K562 (cell line): ENCODE measurements around the gene OR9Q1. TPM values are rescaled to one million over a fixed set of nuclear protein-coding genes. Genes with fewer than 3 reads are reported as not detected.
A peak's percentile ranks its signal among the peaks of the same experiment; 100 is the strongest.

Source experiments
- ATAC-seq: fragments of 200-7000 bp; cut with Tn5 transposase; 3 replicates; pipeline ENCODE4 v1.9.1; 2020; ENCODE audit warnings: moderate library complexity
- Bru-seq: library from RNA; stranded (reverse); fragments of 400-500 nt; gene quantifications from one replicate; lab custom pipeline; 2021; lab: Mats Ljungman, UMichigan
- BruChase-seq, 2 experiments: library from RNA; stranded (reverse); fragments of 400-500 nt; gene quantifications; one replicate each; lab custom pipeline; 2021; lab: Mats Ljungman, UMichigan
- BruUV-seq: library from RNA; stranded (reverse); fragments of 400-500 nt; replicated peaks from 2 replicates; lab custom pipeline; 2021; lab: Mats Ljungman, UMichigan
- CTCF ChIA-PET: fragments of 300-600 bp; formaldehyde crosslinking; extraction: SDS; loops from one replicate; lab custom pipeline; 2021; ENCODE audit warnings: low intra/inter-chr PET ratio; lab: Yijun Ruan, JAX
- POLR2A ChIA-PET: fragments of 300-600, 350-650 bp; sonication (Branson Sonifier 250); formaldehyde crosslinking; extraction: SDS; loops from one replicate; lab custom pipeline; 2021; ENCODE audit warnings: antibody characterized with exemption, inconsistent platforms; lab: Yijun Ruan, JAX
- DNase-seq, 4 experiments: peaks; one replicate each; pipeline versions ENCODE4 v3.0.0 to v3.0.0-alpha.2; 2011 to 2018; ENCODE audit warnings: low spot score in 3 of 4, mixed read lengths in 3 of 4; ENCODE audit errors: extremely low read depth in 1 of 4
- FAIRE-seq: peaks from 2 replicates; lab custom pipeline; 2011; peaks lifted over from hg19 to GRCh38; lab: Jason Lieb, UNC
- H2AFZ ChIP-seq: 2 replicates; pipeline ENCODE4 v1.6.0; 2011; ENCODE audit warnings: low read depth, low read length, control low read depth, inconsistent platforms
- H3K27ac ChIP-seq: fragments of 200-600 bp; 3 replicates; pipeline ENCODE4 v1.8.0; 2011; ENCODE audit warnings: low read depth, mild to moderate bottlenecking, control low read depth, inconsistent platforms, low read length, moderate library complexity, mixed read lengths; ENCODE audit errors: extremely low read depth
- H3K27me3 ChIP-seq, 2 experiments: fragments of 300-600 bp in 1 of 2; 2 replicates in 1 of 2; 3 replicates in 1 of 2; pipeline versions ENCODE4 v1.6.0 to v1.8.0; 2011; ENCODE audit warnings: inconsistent platforms in 2 of 2, low read length in 2 of 2, mild to moderate bottlenecking in 1 of 2, mixed read lengths in 1 of 2, moderate library complexity in 1 of 2; ENCODE audit not compliant: control insufficient read depth in 2 of 2, insufficient read depth in 2 of 2
- H3K36me3 ChIP-seq: fragments of 300-600 bp; 3 replicates; pipeline ENCODE4 v1.8.0; 2011; ENCODE audit warnings: mild to moderate bottlenecking, low read length, inconsistent platforms; ENCODE audit not compliant: control insufficient read depth, insufficient read depth
- H3K4me1 ChIP-seq, 2 experiments: fragments of 200-600 bp in 1 of 2; replicated peaks in 1 of 2; 2 replicates in 1 of 2; 3 replicates in 1 of 2; pipeline versions ENCODE4 v1.5.1 to v1.8.0; 2011; ENCODE audit warnings: inconsistent platforms in 2 of 2, low read length in 2 of 2, mild to moderate bottlenecking in 1 of 2, mixed read lengths in 1 of 2, moderate library complexity in 1 of 2; ENCODE audit not compliant: control insufficient read depth in 2 of 2, insufficient read depth in 2 of 2
- H3K4me2 ChIP-seq: 2 replicates; pipeline ENCODE4 v1.6.1; 2011; ENCODE audit warnings: low read length, control low read depth, inconsistent platforms, mixed read lengths; ENCODE audit not compliant: insufficient read depth
- H3K4me3 ChIP-seq: fragments of 200-600 bp; sonication (generic), shearing (Covaris generic); 2 replicates; pipeline ENCODE4 v1.5.1; 2016; ENCODE audit warnings: control low read depth, inconsistent platforms
- H3K79me2 ChIP-seq: fragments of 200-600 bp; 3 replicates; pipeline ENCODE4 v1.8.0; 2011; ENCODE audit warnings: low read length, inconsistent platforms; ENCODE audit not compliant: control insufficient read depth, insufficient read depth
- H3K9ac ChIP-seq, 2 experiments: 2 replicates each; pipeline versions ENCODE4 v1.6.0 to v1.6.1; 2011; ENCODE audit warnings: low read depth in 2 of 2, low read length in 2 of 2, control low read depth in 1 of 2, inconsistent platforms in 1 of 2, mild to moderate bottlenecking in 1 of 2, mixed read lengths in 1 of 2; ENCODE audit not compliant: insufficient read depth in 1 of 2
- H3K9me1 ChIP-seq: one replicate; pipeline ENCODE4 v1.6.0; 2011; ENCODE audit warnings: inconsistent platforms, mild to moderate bottlenecking, low read length, moderate library complexity; ENCODE audit not compliant: control insufficient read depth, insufficient read depth
- H3K9me3 ChIP-seq: replicated peaks from 2 replicates; pipeline ENCODE4 v1.5.1; 2011; ENCODE audit warnings: low read depth, low read length, inconsistent platforms; ENCODE audit not compliant: control insufficient read depth, insufficient read depth
- H4K20me1 ChIP-seq: replicated peaks from 2 replicates; pipeline ENCODE4 v1.6.1; 2011; ENCODE audit warnings: low read length, inconsistent platforms, mixed read lengths; ENCODE audit not compliant: control insufficient read depth, insufficient read depth
- CC2D1A ChIP-seq: fragments of 450-650 bp; IDR thresholded peaks from 2 replicates; pipeline ENCODE4 v1.6.1; 2017; ENCODE audit warnings: mild to moderate bottlenecking
- GATAD2A ChIP-seq: fragments of 450-650 bp; IDR thresholded peaks from 2 replicates; pipeline ENCODE4 v1.6.1; 2017
- KLF10 ChIP-seq: fragments of 250-450 bp; sonication (Bioruptor Pico); IDR thresholded peaks from 2 replicates; pipeline ENCODE4 v1.6.1; 2021; ENCODE audit warnings: matching md5 sums
- MNT ChIP-seq, 2 experiments: fragments of 450-650 bp; conservative IDR thresholded peaks; 2 replicates each; pipeline ENCODE4 v1.6.1; 2017; ENCODE audit warnings: mild to moderate bottlenecking in 2 of 2, moderate library complexity in 2 of 2
- NEUROD1 ChIP-seq: fragments of 150-350 bp; IDR thresholded peaks from 2 replicates; pipeline ENCODE4 v1.6.1; 2014; ENCODE audit warnings: borderline replicate concordance, low read length, low read depth; ENCODE audit not compliant: partially characterized antibody
- NR4A1 ChIP-seq, 2 experiments: fragments of 250-450 bp in 1 of 2; fragments of 450-650 bp in 1 of 2; sonication (Bioruptor Pico) in 1 of 2; IDR thresholded peaks; 2 replicates each; pipeline versions ENCODE4 v1.4.0 to v1.6.1; 2016 to 2020; ENCODE audit warnings: mild to moderate bottlenecking in 2 of 2, missing compliant biosample characterization in 1 of 2, missing genetic modification characterization in 1 of 2, moderate library complexity in 1 of 2
- PHB2 ChIP-seq: fragments of 450-650 bp; IDR thresholded peaks from 2 replicates; pipeline ENCODE4 v1.6.1; 2017; ENCODE audit warnings: low read depth
- RCOR1 ChIP-seq, 2 experiments: IDR thresholded peaks; 2 replicates each; pipeline ENCODE4 v1.6.1; 2012; ENCODE audit warnings: low read depth in 2 of 2, low read length in 2 of 2, borderline replicate concordance in 1 of 2, improper control_type of control experiment in 1 of 2
- SETDB1 ChIP-seq: IDR thresholded peaks from one replicate; pipeline ENCODE4 v1.6.1; 2012; ENCODE audit warnings: low read length, control low read depth, inconsistent platforms
- SMAD1 ChIP-seq: fragments of 150-350 bp; IDR thresholded peaks from 2 replicates; pipeline ENCODE4 v1.6.1; 2014; ENCODE audit warnings: low read length, low read depth; ENCODE audit not compliant: partially characterized antibody
- TCF7L2 ChIP-seq: fragments of 150-350 bp; IDR thresholded peaks from 2 replicates; pipeline ENCODE4 v1.6.1; 2016; ENCODE audit warnings: low read depth, mild to moderate bottlenecking, low read length, moderate library complexity
- TCFL5 ChIP-seq: fragments of 250-450 bp; sonication (Bioruptor Pico); conservative IDR thresholded peaks from 2 replicates; pipeline ENCODE4 v1.6.1; 2021; ENCODE audit warnings: mild to moderate bottlenecking, moderate library complexity, matching md5 sums
- ZNF124 ChIP-seq: sonication (generic); formaldehyde crosslinking; IDR thresholded peaks from 2 replicates; pipeline ENCODE4 v1.8.1; 2022; ENCODE audit warnings: missing genetic modification reagents
- ZNF277 ChIP-seq: fragments of 250-450 bp; sonication (Bioruptor Pico); IDR thresholded peaks from 2 replicates; pipeline ENCODE4 v1.8.0; 2022; ENCODE audit warnings: inconsistent platforms, mild to moderate bottlenecking, moderate library complexity, borderline replicate concordance
- WGBS: fragments of 100-300 bp; shearing (Covaris generic); methylation state at CpG from one replicate; pipeline ENCODE4 v1.1.6; 2016; ENCODE audit warnings: low coverage, mixed read lengths; ENCODE audit not compliant: insufficient coverage; ENCODE audit errors: missing lambda C conversion rate; 5-methylcytosine and 5-hydroxymethylcytosine counted together
- in situ Hi-C: fragments of 300-500 bp; cut with MboI; formaldehyde crosslinking; loops from 4 replicates; pipeline ENCODE4 v1.15.0; 2018; ENCODE audit warnings: inconsistent platforms, mixed read lengths
- intact Hi-C: fragments of 100-400 bp; cut with micrococcal nuclease; formaldehyde crosslinking; loops from 2 replicates; pipeline ENCODE4 v1.14.2; 2022
- long read RNA-seq, 3 experiments: library from polyadenylated mRNA in 2 of 3; library from RNA in 1 of 3; unstranded in 2 of 3; stranded (forward) in 1 of 3; transcript quantifications; one replicate each; pipeline ENCODE4 v2.0.0, GENCODE V29; 2019 to 2022
- polyA minus RNA-seq, 3 experiments: library from RNA; depleted of rRNA, polyadenylated mRNA; stranded (reverse); fragments of >200 nt; gene quantifications; 2 replicates each; pipeline ENCODE4 v1.2.3, GENCODE V29; 2011
- polyA plus RNA-seq, 8 experiments: library from polyadenylated mRNA; depleted of rRNA in 4 of 8; stranded (reverse) in 5 of 8; unstranded in 3 of 8; fragments of >200 nt; fragmentation: Nextera tagmentation in 2 of 8; fragmentation: Illumina TruSeq in 1 of 8; extraction: Ambion mirVana in 2 of 8; extraction: Trizol in 1 of 8; gene quantifications; 2 replicates each; pipeline versions ENCODE4 v1.2.1 to v1.2.3, GENCODE V29; 2011 to 2014; ENCODE audit warnings: inconsistent platforms in 1 of 8, missing spikeins in 1 of 8
- total RNA-seq, 7 experiments: library from RNA; depleted of rRNA in 6 of 7; stranded (reverse); fragments of >200 nt in 6 of 7; fragmentation: Illumina TruSeq in 2 of 7; extraction: Trizol in 2 of 7; gene quantifications; 2 replicates each; pipeline versions ENCODE4 v1.2.1 to v1.2.3, GENCODE V29; 2011 to 2021; ENCODE audit warnings: low replicate concordance in 1 of 7
- TF ChIP-seq, protein P1 (sequence below): IDR thresholded peaks from 2 replicates; pipeline ENCODE4 v1.6.1; 2016; ENCODE audit warnings: missing genetic modification characterization, missing compliant biosample characterization

Gene OR9Q1
- total RNA-seq (2011; cell fraction: chromatin; rRNA removed; ENCODE audit: low replicate concordance): not detected in 2 replicates
- total RNA-seq (2011; cell fraction: nucleolus; rRNA removed): not detected in 2 replicates
- not detected in 2 replicates for total RNA-seq (2011; cell fraction: nucleoplasm; rRNA removed)
- total RNA-seq (2014; rRNA removed) (not detected in 2 replicates), total RNA-seq (2014; rRNA removed; fragmentation: Illumina TruSeq; extraction: Trizol) (not detected in 2 replicates), total RNA-seq (2015; rRNA removed; fragmentation: Illumina TruSeq; extraction: Trizol) (not detected in 2 replicates), total RNA-seq (2021) (not detected in 2 replicates), polyA plus RNA-seq (2011; rRNA removed) (not detected in 2 replicates), polyA plus RNA-seq (2014; fragmentation: Illumina TruSeq; extraction: Trizol) (not detected in 2 replicates), polyA plus RNA-seq (2014; fragmentation: Nextera tagmentation; extraction: Ambion mirVana) (not detected), polyA plus RNA-seq (2014; rRNA removed) (not detected in 2 replicates), polyA minus RNA-seq (2011; rRNA and poly(A)+ RNA removed) (not detected in 2 replicates), Bru-seq, nascent RNA (percentile 1 among the genes with signal in this experiment), BruChase-seq, experiment 1, labeled RNA remaining after a 2-hour chase (percentile 1 among the genes with signal in this experiment), BruChase-seq, experiment 2, labeled RNA remaining after a 6-hour chase (percentile 2 among the genes with signal in this experiment)
- not detected in 2 replicates for polyA plus RNA-seq (2011; cell fraction: cytosol; rRNA removed)
- polyA plus RNA-seq (2011; cell fraction: nucleus; rRNA removed): not detected in 2 replicates
- not detected in 2 replicates for polyA plus RNA-seq (2012)
- polyA minus RNA-seq (2011; cell fraction: cytosol; rRNA and poly(A)+ RNA removed): not detected in 2 replicates
- not detected in 2 replicates for polyA minus RNA-seq (2011; cell fraction: nucleus; rRNA and poly(A)+ RNA removed)
- long read RNA-seq, experiment 1: 0 reads
- long read RNA-seq, experiment 2: 0 reads
- long read RNA-seq, experiment 3: 0 reads

- no peak for ATAC-seq
- H3K9me1 ChIP-seq: no peaks in the 10 kb centered on the region
- H4K20me1 ChIP-seq: no peaks in the 10 kb centered on the region
- no peaks in the 10 kb centered on the region for H3K79me2 ChIP-seq
- CTCF ChIA-PET: no interaction called here
- H3K36me3 ChIP-seq: no peaks in the 10 kb centered on the region
- H3K4me2 ChIP-seq: no peak within 1 kb of the TSS
- no peak for DNase-seq
- in situ Hi-C loops (no loop called here), intact Hi-C loops (no loop called here)
- H3K4me3 ChIP-seq: no peak within 1 kb of the TSS
- H2AFZ ChIP-seq: no peak within 1 kb of the TSS
- peaks cover 7 to 28% of the 10 kb centered on the region in 2 experiments for H3K27me3 ChIP-seq
- BruUV-seq: no TSS peak
- H3K9ac ChIP-seq: no peak within 1 kb of the TSS
- no peaks in the 10 kb centered on the region for H3K4me1 ChIP-seq
- no peak within 1 kb of the TSS for H3K27ac ChIP-seq
- 0% methylated on average over 5 of the region's 5 CpGs for WGBS
- POLR2A ChIA-PET: interaction anchor here (0.6 to 0.7 kb wide), 3 partner anchors 34 to 471 kb away, joined by 3 read pairs; no protein-coding TSS in a partner anchor
- no peak for FAIRE-seq
- H3K9me3 ChIP-seq: no peaks in the 10 kb centered on the region
- TF ChIP-seq NEUROD1 (no peak), ZNF124 (CRISPR knock-in tag) (no peak), TCFL5 (no peak), ZNF277 (CRISPR knock-in tag) (no peak), PHB2 (no peak), SETDB1 (no peak), RCOR1 (IDR thresholded peaks at IDR 0.05; ENCODE audit: borderline replicate concordance in 1 of 2, low read depth in 2 of 2, low read length in 2 of 2) (no peak), SMAD1 (no peak), MNT (conservative IDR thresholded peaks at IDR 0.05) (no peak), NR4A1 (CRISPR knock-in tag; IDR thresholded peaks at IDR 0.05) (no peak), NR4A1 (tag; IDR thresholded peaks at IDR 0.05) (no peak), KLF10 (CRISPR knock-in tag) (no peak), TCF7L2 (no peak), GATAD2A (no peak), CC2D1A (no peak)
- TF ChIP-seq, protein P1, sequence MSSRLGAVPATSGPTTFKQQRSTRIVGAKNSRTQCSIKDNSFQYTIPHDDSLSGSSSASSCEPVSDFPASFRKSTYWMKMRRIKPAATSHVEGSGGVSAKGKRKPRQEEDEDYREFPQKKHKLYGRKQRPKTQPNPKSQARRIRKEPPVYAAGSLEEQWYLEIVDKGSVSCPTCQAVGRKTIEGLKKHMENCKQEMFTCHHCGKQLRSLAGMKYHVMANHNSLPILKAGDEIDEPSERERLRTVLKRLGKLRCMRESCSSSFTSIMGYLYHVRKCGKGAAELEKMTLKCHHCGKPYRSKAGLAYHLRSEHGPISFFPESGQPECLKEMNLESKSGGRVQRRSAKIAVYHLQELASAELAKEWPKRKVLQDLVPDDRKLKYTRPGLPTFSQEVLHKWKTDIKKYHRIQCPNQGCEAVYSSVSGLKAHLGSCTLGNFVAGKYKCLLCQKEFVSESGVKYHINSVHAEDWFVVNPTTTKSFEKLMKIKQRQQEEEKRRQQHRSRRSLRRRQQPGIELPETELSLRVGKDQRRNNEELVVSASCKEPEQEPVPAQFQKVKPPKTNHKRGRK (tag): no peak
These were observed at the start of gene OR9Q1 for GRCh38 chr11:58023435-58023931. OR9Q1 (plus strand) TSS chr11:58023881; CDS start chr11:58179445, 155,564 bp downstream.
